Measurements from ENCODE around the gene YARS1.

Gene YARS1

DNA sequence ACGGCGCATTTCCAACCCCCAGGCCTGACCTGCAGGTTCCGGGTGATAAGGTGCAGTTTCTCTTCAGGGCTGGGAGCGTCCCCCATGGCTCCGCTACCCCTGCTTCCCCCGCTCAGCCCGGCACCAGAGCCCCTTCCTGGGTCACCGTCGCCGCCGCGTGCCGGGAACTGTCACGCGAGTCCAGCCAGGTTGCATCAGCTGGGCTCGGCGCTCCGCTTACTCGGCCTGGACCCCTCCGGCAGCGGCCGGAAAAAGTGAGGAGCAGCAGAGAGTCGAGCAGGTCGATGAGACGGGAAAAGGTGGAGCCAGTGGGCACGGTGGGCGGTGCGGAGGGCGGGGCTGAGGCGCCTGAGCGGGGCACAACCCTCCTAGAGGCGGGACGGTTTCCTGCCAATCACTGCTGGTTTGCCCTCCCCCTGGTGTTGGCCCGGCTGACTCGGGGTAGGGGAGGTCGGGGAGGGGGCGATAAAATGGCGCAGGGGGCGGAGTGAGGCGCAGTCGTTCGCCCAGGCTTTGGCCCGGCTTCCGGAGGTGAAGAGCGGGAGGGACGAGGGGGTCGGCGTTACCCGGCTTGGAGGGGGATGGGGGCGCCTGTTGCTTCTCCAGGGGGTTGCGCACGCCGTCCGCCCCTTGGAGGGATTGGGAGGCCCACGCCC lies at the start of gene YARS1, which contains the start of gene S100PBP:
Gene YARS1, minus strand, starts transcription at position 200 of the 656 bp plus-strand sequence. Its CDS starts 114 bp downstream, at position 86.
Gene S100PBP, plus strand, starts transcription at position 495 of the 656 bp plus-strand sequence. CDS start 8,447 bp downstream, outside the sequence.
- Histone ChIP-seq H3K36me3 (replicated peaks; ENCODE audit: insufficient read depth, low read length) (0 out of 2 replicates have a peak, but pooled peaks cover 5% of the 10 kb centered on the region), H3K9ac (ENCODE audit: low read length) (peak within 1 kb of the TSS; percentile 95), H3K9me3 (replicated peaks; ENCODE audit: insufficient read depth, low read length) (no peaks in the 10 kb centered on the region), H3K9me2 (replicated peaks; ENCODE audit: insufficient read depth, low read length) (no peaks in the 10 kb centered on the region), H3K79me2 (ENCODE audit: low read length) (peaks cover 93% of the 10 kb centered on the region), H3K27me3 (replicated peaks; ENCODE audit: insufficient read depth, low read length) (no peaks in the 10 kb centered on the region), H2AFZ (ENCODE audit: low read length) (peak within 1 kb of the TSS; percentile 68), H3K27ac (ENCODE audit: low read length) (peak within 1 kb of the TSS; percentile 97), H3K4me3 (ENCODE audit: low read length) (peak within 1 kb of the TSS; percentile 95), H3K4me1 (ENCODE audit: low read length) (peaks cover 30% of the 10 kb centered on the region), H3F3A (ENCODE audit: insufficient read depth, low read length) (peaks cover 20% of the 10 kb centered on the region), H3K4me2 (ENCODE audit: low read depth, low read length) (peak within 1 kb of the TSS; percentile 88), H4K20me1 (ENCODE audit: insufficient read depth, low read length) (peaks cover 13% of the 10 kb centered on the region)
- DNase-seq = peak; percentile 98
- TF ChIP-seq EZH2phosphoT487 (IDR thresholded peaks at IDR 0.05; ENCODE audit: low read length) = no peak
- TF ChIP-seq EZH2 (optimal IDR thresholded peaks at IDR 0.05; ENCODE audit: low read depth, low read length) = no peak
- TF ChIP-seq, protein P1, sequence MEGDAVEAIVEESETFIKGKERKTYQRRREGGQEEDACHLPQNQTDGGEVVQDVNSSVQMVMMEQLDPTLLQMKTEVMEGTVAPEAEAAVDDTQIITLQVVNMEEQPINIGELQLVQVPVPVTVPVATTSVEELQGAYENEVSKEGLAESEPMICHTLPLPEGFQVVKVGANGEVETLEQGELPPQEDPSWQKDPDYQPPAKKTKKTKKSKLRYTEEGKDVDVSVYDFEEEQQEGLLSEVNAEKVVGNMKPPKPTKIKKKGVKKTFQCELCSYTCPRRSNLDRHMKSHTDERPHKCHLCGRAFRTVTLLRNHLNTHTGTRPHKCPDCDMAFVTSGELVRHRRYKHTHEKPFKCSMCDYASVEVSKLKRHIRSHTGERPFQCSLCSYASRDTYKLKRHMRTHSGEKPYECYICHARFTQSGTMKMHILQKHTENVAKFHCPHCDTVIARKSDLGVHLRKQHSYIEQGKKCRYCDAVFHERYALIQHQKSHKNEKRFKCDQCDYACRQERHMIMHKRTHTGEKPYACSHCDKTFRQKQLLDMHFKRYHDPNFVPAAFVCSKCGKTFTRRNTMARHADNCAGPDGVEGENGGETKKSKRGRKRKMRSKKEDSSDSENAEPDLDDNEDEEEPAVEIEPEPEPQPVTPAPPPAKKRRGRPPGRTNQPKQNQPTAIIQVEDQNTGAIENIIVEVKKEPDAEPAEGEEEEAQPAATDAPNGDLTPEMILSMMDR (IDR thresholded peaks at IDR 0.05; ENCODE audit: low read length) = no peak

- no peaks in the 10 kb centered on the region for H4K20me1 ChIP-seq (ENCODE audit: insufficient read depth, low read length)
Observed at GRCh38 chr1:32865639-32866405, 48.7 kb upstream of the YARS1 start.

DNA sequence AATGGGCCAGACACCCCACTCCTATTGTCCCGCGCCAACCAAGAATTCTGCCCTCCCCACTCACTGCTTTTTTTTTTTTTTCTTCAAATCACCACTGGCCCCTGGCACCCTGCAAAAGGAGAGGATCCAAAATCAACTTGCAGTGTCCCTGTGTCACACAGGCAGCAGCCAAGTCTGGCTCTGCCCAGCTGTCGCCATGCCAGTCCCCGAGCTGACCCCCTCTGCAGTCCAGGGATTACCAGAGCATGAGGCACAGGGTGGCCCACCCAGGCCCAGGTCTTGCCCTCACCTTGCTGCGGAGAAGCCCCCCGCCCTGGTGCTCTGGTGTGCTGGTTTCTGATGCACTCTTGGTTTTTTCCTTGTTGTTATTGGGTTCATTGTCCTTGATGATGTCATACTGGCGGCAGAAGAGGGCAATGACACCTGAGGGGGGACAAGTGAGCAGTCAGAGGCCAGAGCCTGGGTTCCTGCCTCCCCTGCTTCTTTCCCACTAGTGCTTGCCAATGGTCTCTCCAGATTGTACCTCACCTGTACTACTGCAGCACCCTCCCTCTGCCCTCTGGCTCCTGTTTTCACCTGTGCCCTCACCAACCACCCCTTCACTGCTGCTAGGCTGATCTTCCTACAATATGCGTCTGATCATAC lies 47.3 kb upstream of the YARS1 start:
- Histone ChIP-seq H3K9me2 (replicated peaks; ENCODE audit: insufficient read depth, low read length) (no peaks in the 10 kb centered on the region), H3K36me3 (replicated peaks; ENCODE audit: insufficient read depth, low read length) (no peaks in the 10 kb centered on the region)
- no peak for TF ChIP-seq EZH2 (optimal IDR thresholded peaks at IDR 0.05; ENCODE audit: low read depth, low read length)

More at GRCh38 chr1:32865639-32866405, 48.7 kb upstream of the YARS1 start:
- Histone ChIP-seq H3K9ac (ENCODE audit: low read length) (no peak overlapping the region), H3K4me2 (ENCODE audit: low read depth, low read length) (no peak overlapping the region), H3K4me1 (ENCODE audit: low read length) (no peaks in the 10 kb centered on the region), H3K27me3 (replicated peaks; ENCODE audit: insufficient read depth, low read length) (peaks cover 7% of the 10 kb centered on the region), H3K9me2 (replicated peaks; ENCODE audit: insufficient read depth, low read length) (no peaks in the 10 kb centered on the region), H3K9me3 (replicated peaks; ENCODE audit: insufficient read depth, low read length) (no peaks in the 10 kb centered on the region), H3F3A (ENCODE audit: insufficient read depth, low read length) (no peaks in the 10 kb centered on the region; the same call in 1 of the 2 replicates), H3K4me3 (ENCODE audit: low read length) (no peak overlapping the region), H3K79me2 (ENCODE audit: low read length) (no peaks in the 10 kb centered on the region), H3K27ac (ENCODE audit: low read length) (no peak overlapping the region), H3K36me3 (replicated peaks; ENCODE audit: insufficient read depth, low read length) (no peaks in the 10 kb centered on the region), H2AFZ (ENCODE audit: low read length) (no peak overlapping the region)
- no peak for TF ChIP-seq EZH2 (optimal IDR thresholded peaks at IDR 0.05; ENCODE audit: low read depth, low read length)
- TF ChIP-seq, protein P1 (IDR thresholded peaks at IDR 0.05; ENCODE audit: low read length) = no peak
- no peak for TF ChIP-seq EZH2phosphoT487 (IDR thresholded peaks at IDR 0.05; ENCODE audit: low read length)
- DNase-seq = no peak

More for the DNA sequence above, 47.3 kb upstream of the YARS1 start:
- Histone ChIP-seq H3K9me3 (replicated peaks; ENCODE audit: insufficient read depth, low read length) (no peaks in the 10 kb centered on the region), H3K4me1 (ENCODE audit: low read length) (no peaks in the 10 kb centered on the region), H4K20me1 (ENCODE audit: insufficient read depth, low read length) (no peaks in the 10 kb centered on the region), H3K27me3 (replicated peaks; ENCODE audit: insufficient read depth, low read length) (no peaks in the 10 kb centered on the region; the same call in 1 of the 2 replicates), H3K4me2 (ENCODE audit: low read depth, low read length) (no peak overlapping the region), H3F3A (ENCODE audit: insufficient read depth, low read length) (no peaks in the 10 kb centered on the region; the same call in 1 of the 2 replicates), H3K27ac (ENCODE audit: low read length) (no peak overlapping the region), H3K4me3 (ENCODE audit: low read length) (no peak overlapping the region), H3K9ac (ENCODE audit: low read length) (no peak overlapping the region), H3K79me2 (ENCODE audit: low read length) (no peaks in the 10 kb centered on the region), H2AFZ (ENCODE audit: low read length) (no peak overlapping the region)
- DNase-seq = no peak
